GM12878 (cell line): Measurements from ENCODE around the gene HOMER2. TPM values are rescaled to one million over a fixed set of nuclear protein-coding genes. Genes with fewer than 3 reads are reported as not detected.

Source experiments
- ATAC-seq: fragments of 200-7000 bp; cut with Tn5 transposase; 3 replicates; pipeline ENCODE4 v1.9.1; 2020; ENCODE audit warnings: mild to moderate bottlenecking, moderate library complexity
- BruUV-seq: library from RNA; stranded (reverse); fragments of 400-500 nt; replicated peaks from 2 replicates; lab custom pipeline; 2021; lab: Mats Ljungman, UMichigan
- CTCF ChIA-PET: fragments of 300-600 bp; sonication (Branson Sonifier 250); formaldehyde crosslinking; extraction: SDS; loops from one replicate; lab custom pipeline; 2021; ENCODE audit warnings: inconsistent platforms; lab: Yijun Ruan, JAX
- POLR2A ChIA-PET: fragments of 350-600 bp; formaldehyde crosslinking; extraction: SDS; loops from one replicate; lab custom pipeline; 2021; ENCODE audit warnings: inconsistent platforms; lab: Charles Lee
- RAD21 ChIA-PET: fragments of 300-600 bp; sonication (Branson Sonifier 250); formaldehyde crosslinking; loops from one replicate; lab custom pipeline; 2023; ENCODE audit warnings: antibody characterized with exemption; ENCODE audit not compliant: unreplicated experiment; lab: Charles Lee
- SMC1A ChIA-PET: fragments of 300-600 bp; sonication (Branson Sonifier 250); formaldehyde crosslinking; loops from one replicate; lab custom pipeline; 2023; ENCODE audit not compliant: unreplicated experiment, uncharacterized antibody; lab: Charles Lee
- DNase-seq: peaks from one replicate; pipeline ENCODE4 v3.0.0-alpha.2; 2011; ENCODE audit warnings: low read depth, low spot score
- FAIRE-seq: peaks from 3 replicates; lab custom pipeline; 2011; peaks lifted over from hg19 to GRCh38; lab: Jason Lieb, UNC
- H2AFZ ChIP-seq: 2 replicates; pipeline ENCODE4 v1.6.0; 2011; ENCODE audit warnings: low read depth, low read length, control low read depth; ENCODE audit not compliant: control insufficient read depth
- H3K27ac ChIP-seq: 2 replicates; pipeline ENCODE4 v1.5.1; 2011; ENCODE audit warnings: control low read depth; ENCODE audit not compliant: control insufficient read depth, insufficient read depth
- H3K27me3 ChIP-seq, 2 experiments: replicated peaks in 1 of 2; 2 replicates each; pipeline versions ENCODE4 v1.6.0 to v1.6.1; 2011; ENCODE audit warnings: low read length in 1 of 2; ENCODE audit not compliant: control insufficient read depth in 2 of 2, insufficient read depth in 2 of 2
- H3K36me3 ChIP-seq, 2 experiments: 2 replicates each; pipeline ENCODE4 v1.5.1; 2011; ENCODE audit warnings: low read length in 1 of 2; ENCODE audit not compliant: control insufficient read depth in 2 of 2, insufficient read depth in 2 of 2
- H3K4me1 ChIP-seq: 2 replicates; pipeline ENCODE4 v1.6.1; 2011; ENCODE audit warnings: mild to moderate bottlenecking, low read length, moderate library complexity, mixed read lengths; ENCODE audit not compliant: control insufficient read depth, insufficient read depth
- H3K4me2 ChIP-seq: 2 replicates; pipeline ENCODE4 v1.6.0; 2011; ENCODE audit warnings: control low read depth; ENCODE audit not compliant: control insufficient read depth, insufficient read depth
- H3K4me3 ChIP-seq: fragments of 200-600 bp; sonication (generic); 2 replicates; pipeline ENCODE4 v1.5.1; 2016
- H3K79me2 ChIP-seq: 2 replicates; pipeline ENCODE4 v1.6.0; 2011; ENCODE audit warnings: low read length; ENCODE audit not compliant: control insufficient read depth, insufficient read depth
- H3K9ac ChIP-seq: 2 replicates; pipeline ENCODE4 v1.8.0; 2011; ENCODE audit warnings: low read length, control low read depth, mixed read lengths; ENCODE audit not compliant: control insufficient read depth, insufficient read depth
- H3K9me3 ChIP-seq: replicated peaks from 3 replicates; pipeline ENCODE4 v1.5.1; 2011; ENCODE audit warnings: mild to moderate bottlenecking, low read length; ENCODE audit not compliant: control insufficient read depth, insufficient read depth
- H4K20me1 ChIP-seq: 2 replicates; pipeline ENCODE4 v1.6.0; 2011; ENCODE audit not compliant: control insufficient read depth, insufficient read depth
- EED ChIP-seq: sonication (generic); IDR thresholded peaks from 2 replicates; pipeline ENCODE4 v1.6.1; 2016; ENCODE audit warnings: antibody characterized with exemption, low read depth
- GABPA ChIP-seq: IDR thresholded peaks from 2 replicates; pipeline ENCODE4 v1.6.1; 2014; ENCODE audit warnings: antibody characterized with exemption, low read depth, mild to moderate bottlenecking, inconsistent platforms
- KLF5 ChIP-seq: fragments of 450-650 bp; IDR thresholded peaks from 2 replicates; pipeline ENCODE4 v1.6.1; 2014; ENCODE audit warnings: mild to moderate bottlenecking; ENCODE audit not compliant: partially characterized antibody
- POLR2AphosphoS5 ChIP-seq: IDR thresholded peaks from 2 replicates; pipeline ENCODE4 v1.6.1; 2011; ENCODE audit warnings: mild to moderate bottlenecking, low read length, inconsistent platforms
- RB1 ChIP-seq: fragments of 450-650 bp; formaldehyde crosslinking; IDR thresholded peaks from 2 replicates; pipeline ENCODE4 v1.6.1; 2017; ENCODE audit warnings: mild to moderate bottlenecking, borderline replicate concordance
- SMAD1 ChIP-seq: fragments of 450-650 bp; IDR thresholded peaks from 2 replicates; pipeline ENCODE4 v1.6.1; 2018; ENCODE audit warnings: mild to moderate bottlenecking, low read depth; ENCODE audit not compliant: partially characterized antibody
- TCF3 ChIP-seq: IDR thresholded peaks from 2 replicates; pipeline ENCODE4 v1.6.1; 2012; ENCODE audit warnings: low read depth, mild to moderate bottlenecking, low read length, borderline replicate concordance; ENCODE audit not compliant: insufficient read depth
- WRNIP1 ChIP-seq: IDR thresholded peaks from 2 replicates; pipeline ENCODE4 v1.6.1; 2011; ENCODE audit warnings: low read depth, low read length, improper control_type of control experiment, borderline replicate concordance
- YY1 ChIP-seq: IDR thresholded peaks from 2 replicates; pipeline ENCODE4 v1.6.1; 2011; ENCODE audit warnings: low read depth, mild to moderate bottlenecking, low read length
- ZNF274 ChIP-seq: IDR thresholded peaks from one replicate; pipeline ENCODE4 v1.8.0; 2011; ENCODE audit not compliant: insufficient read length, insufficient read depth
- ZNF384 ChIP-seq: IDR thresholded peaks from 2 replicates; pipeline ENCODE4 v1.6.1; 2012; ENCODE audit warnings: low read depth, mild to moderate bottlenecking, low read length, improper control_type of control experiment, borderline replicate concordance
- WGBS: methylation state at CpG from one replicate; pipeline ENCODE4 v1.1.6; 2016; ENCODE audit warnings: low lambda C conversion rate; ENCODE audit not compliant: insufficient replicate concordance, insufficient coverage; ENCODE audit errors: missing lambda C conversion rate; 5-methylcytosine and 5-hydroxymethylcytosine counted together
- in situ Hi-C: fragments of 300-500 bp; cut with MboI; formaldehyde crosslinking; loops from 9 replicates; pipeline ENCODE4 v1.14.3; 2018; ENCODE audit warnings: mixed read lengths
- intact Hi-C: fragments of 100-400 bp; cut with micrococcal nuclease; formaldehyde crosslinking; loops from one replicate; pipeline ENCODE4 v1.14.2; 2022; ENCODE audit not compliant: unreplicated experiment
- polyA plus RNA-seq, 11 experiments: library from polyadenylated mRNA; depleted of rRNA in 4 of 11; unstranded in 6 of 11; stranded (reverse) in 5 of 11; fragments of >200 nt; fragmentation: Nextera tagmentation in 4 of 11; fragmentation: Illumina TruSeq in 1 of 11; extraction: Ambion mirVana in 4 of 11; extraction: Trizol in 1 of 11; gene quantifications; 1 replicate in 1 of 11; 2 replicates in 10 of 11; pipeline versions ENCODE4 v1.2.1 to v1.2.3, GENCODE V29; 2011 to 2016; ENCODE audit warnings: inconsistent platforms in 2 of 11, missing spikeins in 2 of 11, low read depth in 1 of 11
- total RNA-seq, 4 experiments: library from RNA; depleted of rRNA in 3 of 4; stranded (reverse); fragments of >200 nt in 3 of 4; fragmentation: Illumina TruSeq in 1 of 4; extraction: Trizol in 1 of 4; gene quantifications; 2 replicates each; pipeline versions ENCODE4 v1.2.1 to v1.2.3, GENCODE V29; 2013 to 2021
- TF ChIP-seq, protein P1 (sequence below): IDR thresholded peaks from 2 replicates; pipeline ENCODE4 v1.6.1; 2011; ENCODE audit warnings: borderline replicate concordance, low read depth, mild to moderate bottlenecking, moderate library complexity, low read length; ENCODE audit not compliant: insufficient read depth, poor library complexity, severe bottlenecking
- TF ChIP-seq, protein P2 (sequence below): IDR thresholded peaks from 2 replicates; pipeline ENCODE4 v1.6.1; 2012; ENCODE audit warnings: low read length, inconsistent platforms
- TF ChIP-seq, protein P3 (sequence below): fragments of 450-650 bp; IDR thresholded peaks from 2 replicates; pipeline ENCODE4 v1.6.1; 2017; ENCODE audit warnings: mild to moderate bottlenecking, moderate library complexity
- TF ChIP-seq, protein P4 (sequence below): fragments of 450-650 bp; formaldehyde crosslinking; IDR thresholded peaks from 2 replicates; pipeline ENCODE4 v1.4.0; 2022; ENCODE audit warnings: mild to moderate bottlenecking, moderate library complexity

The HOMER2 gene
- total and polyA plus RNA-seq, 10 of the 15 experiments (the other 5 are each of a cell fraction or from before 2014, with no cell fraction given), result 0.60 to 5.0 (median 1.8) TPM

DNA sequence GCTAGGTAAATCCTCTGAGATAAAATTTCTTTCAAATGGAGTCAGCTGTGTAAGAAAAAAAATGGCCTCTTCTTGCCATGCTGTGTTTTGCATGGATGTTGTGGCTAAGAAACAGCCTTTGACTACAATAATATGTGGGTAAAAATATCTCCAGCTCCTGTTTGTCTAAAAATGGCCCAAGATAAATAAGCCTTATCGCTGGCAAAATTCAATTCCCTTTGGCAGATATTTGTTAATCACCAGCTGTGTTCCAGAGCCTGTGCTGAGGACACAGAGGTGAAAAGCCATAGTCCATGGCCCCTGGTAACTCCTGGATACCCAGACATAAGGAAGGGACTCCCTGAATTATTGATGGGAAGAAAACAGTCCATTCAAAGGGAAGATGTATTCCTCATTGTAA is 18.2 kb upstream of the HOMER2 start:
- 90% methylated on average over 1 of the region's 1 CpG for WGBS
- Histone ChIP-seq H3K4me1 (peaks cover 13% of the 10 kb centered on the region), H3K27ac (no peak overlapping the region), H3K79me2 (no peaks in the 10 kb centered on the region), H3K9me3 (no peaks in the 10 kb centered on the region), H2AFZ (no peak overlapping the region), H4K20me1 (no peaks in the 10 kb centered on the region; the same call in 1 of the 2 replicates), H3K36me3 (no peaks in the 10 kb centered on the region), H3K4me2 (no peak overlapping the region), H3K4me3 (no peak overlapping the region), H3K27me3 (peaks cover 0 to 2% of the 10 kb centered on the region in 2 experiments; a peak in 1 of 4 replicates), H3K9ac (no peak overlapping the region)
- ChIA-PET POLR2A (no interaction called here), RAD21 (no interaction called here), SMC1A (interaction anchor here (1.4 kb wide), 2 partner anchors 10 to 33 kb away, joined by 3 to 4 read pairs; no protein-coding TSS in a partner anchor), CTCF (interaction anchor here (0.6 kb wide), 1 partner anchor 45 kb away, joined by 3 read pairs; no protein-coding TSS in a partner anchor)
- no peak for FAIRE-seq
- no peak for ATAC-seq
- intact Hi-C loops (no loop called here), in situ Hi-C loops (no loop called here)
- no TSS peak for BruUV-seq
- DNase-seq, result no peak
- no peak for TF ChIP-seq YY1
- TF ChIP-seq, protein P1, sequence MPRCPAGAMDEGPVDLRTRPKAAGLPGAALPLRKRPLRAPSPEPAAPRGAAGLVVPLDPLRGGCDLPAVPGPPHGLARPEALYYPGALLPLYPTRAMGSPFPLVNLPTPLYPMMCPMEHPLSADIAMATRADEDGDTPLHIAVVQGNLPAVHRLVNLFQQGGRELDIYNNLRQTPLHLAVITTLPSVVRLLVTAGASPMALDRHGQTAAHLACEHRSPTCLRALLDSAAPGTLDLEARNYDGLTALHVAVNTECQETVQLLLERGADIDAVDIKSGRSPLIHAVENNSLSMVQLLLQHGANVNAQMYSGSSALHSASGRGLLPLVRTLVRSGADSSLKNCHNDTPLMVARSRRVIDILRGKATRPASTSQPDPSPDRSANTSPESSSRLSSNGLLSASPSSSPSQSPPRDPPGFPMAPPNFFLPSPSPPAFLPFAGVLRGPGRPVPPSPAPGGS, result no peak
- no peak for TF ChIP-seq WRNIP1
- no peak for TF ChIP-seq GABPA
- TF ChIP-seq RB1, result no peak
- TF ChIP-seq, protein P2, sequence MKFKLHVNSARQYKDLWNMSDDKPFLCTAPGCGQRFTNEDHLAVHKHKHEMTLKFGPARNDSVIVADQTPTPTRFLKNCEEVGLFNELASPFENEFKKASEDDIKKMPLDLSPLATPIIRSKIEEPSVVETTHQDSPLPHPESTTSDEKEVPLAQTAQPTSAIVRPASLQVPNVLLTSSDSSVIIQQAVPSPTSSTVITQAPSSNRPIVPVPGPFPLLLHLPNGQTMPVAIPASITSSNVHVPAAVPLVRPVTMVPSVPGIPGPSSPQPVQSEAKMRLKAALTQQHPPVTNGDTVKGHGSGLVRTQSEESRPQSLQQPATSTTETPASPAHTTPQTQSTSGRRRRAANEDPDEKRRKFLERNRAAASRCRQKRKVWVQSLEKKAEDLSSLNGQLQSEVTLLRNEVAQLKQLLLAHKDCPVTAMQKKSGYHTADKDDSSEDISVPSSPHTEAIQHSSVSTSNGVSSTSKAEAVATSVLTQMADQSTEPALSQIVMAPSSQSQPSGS, result no peak
- no peak for TF ChIP-seq KLF5
- TF ChIP-seq EED, result no peak
- TF ChIP-seq TCF3, result no peak
- TF ChIP-seq POLR2AphosphoS5, result no peak
- TF ChIP-seq, protein P3, sequence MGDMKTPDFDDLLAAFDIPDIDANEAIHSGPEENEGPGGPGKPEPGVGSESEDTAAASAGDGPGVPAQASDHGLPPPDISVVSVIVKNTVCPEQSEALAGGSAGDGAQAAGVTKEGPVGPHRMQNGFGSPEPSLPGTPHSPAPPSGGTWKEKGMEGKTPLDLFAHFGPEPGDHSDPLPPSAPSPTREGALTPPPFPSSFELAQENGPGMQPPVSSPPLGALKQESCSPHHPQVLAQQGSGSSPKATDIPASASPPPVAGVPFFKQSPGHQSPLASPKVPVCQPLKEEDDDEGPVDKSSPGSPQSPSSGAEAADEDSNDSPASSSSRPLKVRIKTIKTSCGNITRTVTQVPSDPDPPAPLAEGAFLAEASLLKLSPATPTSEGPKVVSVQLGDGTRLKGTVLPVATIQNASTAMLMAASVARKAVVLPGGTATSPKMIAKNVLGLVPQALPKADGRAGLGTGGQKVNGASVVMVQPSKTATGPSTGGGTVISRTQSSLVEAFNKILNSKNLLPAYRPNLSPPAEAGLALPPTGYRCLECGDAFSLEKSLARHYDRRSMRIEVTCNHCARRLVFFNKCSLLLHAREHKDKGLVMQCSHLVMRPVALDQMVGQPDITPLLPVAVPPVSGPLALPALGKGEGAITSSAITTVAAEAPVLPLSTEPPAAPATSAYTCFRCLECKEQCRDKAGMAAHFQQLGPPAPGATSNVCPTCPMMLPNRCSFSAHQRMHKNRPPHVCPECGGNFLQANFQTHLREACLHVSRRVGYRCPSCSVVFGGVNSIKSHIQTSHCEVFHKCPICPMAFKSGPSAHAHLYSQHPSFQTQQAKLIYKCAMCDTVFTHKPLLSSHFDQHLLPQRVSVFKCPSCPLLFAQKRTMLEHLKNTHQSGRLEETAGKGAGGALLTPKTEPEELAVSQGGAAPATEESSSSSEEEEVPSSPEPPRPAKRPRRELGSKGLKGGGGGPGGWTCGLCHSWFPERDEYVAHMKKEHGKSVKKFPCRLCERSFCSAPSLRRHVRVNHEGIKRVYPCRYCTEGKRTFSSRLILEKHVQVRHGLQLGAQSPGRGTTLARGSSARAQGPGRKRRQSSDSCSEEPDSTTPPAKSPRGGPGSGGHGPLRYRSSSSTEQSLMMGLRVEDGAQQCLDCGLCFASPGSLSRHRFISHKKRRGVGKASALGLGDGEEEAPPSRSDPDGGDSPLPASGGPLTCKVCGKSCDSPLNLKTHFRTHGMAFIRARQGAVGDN, result no peak
- TF ChIP-seq ZNF384, result no peak
- TF ChIP-seq, protein P4, sequence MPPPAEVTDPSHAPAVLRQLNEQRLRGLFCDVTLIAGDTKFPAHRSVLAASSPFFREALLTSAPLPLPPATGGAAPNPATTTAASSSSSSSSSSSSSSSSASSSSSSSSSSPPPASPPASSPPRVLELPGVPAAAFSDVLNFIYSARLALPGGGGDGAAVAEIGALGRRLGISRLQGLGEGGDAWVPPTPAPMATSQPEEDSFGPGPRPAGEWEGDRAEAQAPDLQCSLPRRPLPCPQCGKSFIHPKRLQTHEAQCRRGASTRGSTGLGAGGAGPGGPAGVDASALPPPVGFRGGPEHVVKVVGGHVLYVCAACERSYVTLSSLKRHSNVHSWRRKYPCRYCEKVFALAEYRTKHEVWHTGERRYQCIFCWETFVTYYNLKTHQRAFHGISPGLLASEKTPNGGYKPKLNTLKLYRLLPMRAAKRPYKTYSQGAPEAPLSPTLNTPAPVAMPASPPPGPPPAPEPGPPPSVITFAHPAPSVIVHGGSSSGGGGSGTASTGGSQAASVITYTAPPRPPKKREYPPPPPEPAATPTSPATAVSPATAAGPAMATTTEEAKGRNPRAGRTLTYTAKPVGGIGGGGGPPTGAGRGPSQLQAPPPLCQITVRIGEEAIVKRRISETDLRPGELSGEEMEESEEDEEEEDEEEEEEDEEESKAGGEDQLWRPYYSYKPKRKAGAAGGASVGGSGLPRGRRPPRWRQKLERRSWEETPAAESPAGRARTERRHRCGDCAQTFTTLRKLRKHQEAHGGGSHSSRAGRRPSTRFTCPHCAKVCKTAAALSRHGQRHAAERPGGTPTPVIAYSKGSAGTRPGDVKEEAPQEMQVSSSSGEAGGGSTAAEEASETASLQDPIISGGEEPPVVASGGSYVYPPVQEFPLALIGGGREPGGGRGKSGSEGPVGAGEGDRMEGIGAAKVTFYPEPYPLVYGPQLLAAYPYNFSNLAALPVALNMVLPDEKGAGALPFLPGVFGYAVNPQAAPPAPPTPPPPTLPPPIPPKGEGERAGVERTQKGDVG (CRISPR knock-in tag), result no peak
- TF ChIP-seq SMAD1, result no peak
- TF ChIP-seq ZNF274, result no peak
